GM12878 (cell line): Measurements from ENCODE around the gene VWA8. TPM values are rescaled to one million over a fixed set of nuclear protein-coding genes. Genes with fewer than 3 reads are reported as not detected.

Source experiments
- ATAC-seq: fragments of 200-7000 bp; cut with Tn5 transposase; 3 replicates; pipeline ENCODE4 v1.9.1; 2020; ENCODE audit warnings: mild to moderate bottlenecking, moderate library complexity
- BruUV-seq: library from RNA; stranded (reverse); fragments of 400-500 nt; replicated peaks from 2 replicates; lab custom pipeline; 2021; lab: Mats Ljungman, UMichigan
- CTCF ChIA-PET: fragments of 300-600 bp; sonication (Branson Sonifier 250); formaldehyde crosslinking; extraction: SDS; loops from one replicate; lab custom pipeline; 2021; ENCODE audit warnings: inconsistent platforms; lab: Yijun Ruan, JAX
- POLR2A ChIA-PET: fragments of 350-600 bp; formaldehyde crosslinking; extraction: SDS; loops from one replicate; lab custom pipeline; 2021; ENCODE audit warnings: inconsistent platforms; lab: Charles Lee
- RAD21 ChIA-PET: fragments of 300-600 bp; sonication (Branson Sonifier 250); formaldehyde crosslinking; loops from one replicate; lab custom pipeline; 2023; ENCODE audit warnings: antibody characterized with exemption; ENCODE audit not compliant: unreplicated experiment; lab: Charles Lee
- SMC1A ChIA-PET: fragments of 300-600 bp; sonication (Branson Sonifier 250); formaldehyde crosslinking; loops from one replicate; lab custom pipeline; 2023; ENCODE audit not compliant: unreplicated experiment, uncharacterized antibody; lab: Charles Lee
- DNase-seq: peaks from one replicate; pipeline ENCODE4 v3.0.0-alpha.2; 2011; ENCODE audit warnings: low read depth, low spot score
- FAIRE-seq: peaks from 3 replicates; lab custom pipeline; 2011; peaks lifted over from hg19 to GRCh38; lab: Jason Lieb, UNC
- H2AFZ ChIP-seq: 2 replicates; pipeline ENCODE4 v1.6.0; 2011; ENCODE audit warnings: low read depth, low read length, control low read depth; ENCODE audit not compliant: control insufficient read depth
- H3K27ac ChIP-seq: 2 replicates; pipeline ENCODE4 v1.5.1; 2011; ENCODE audit warnings: control low read depth; ENCODE audit not compliant: control insufficient read depth, insufficient read depth
- H3K27me3 ChIP-seq, 2 experiments: replicated peaks in 1 of 2; 2 replicates each; pipeline versions ENCODE4 v1.6.0 to v1.6.1; 2011; ENCODE audit warnings: low read length in 1 of 2; ENCODE audit not compliant: control insufficient read depth in 2 of 2, insufficient read depth in 2 of 2
- H3K36me3 ChIP-seq, 2 experiments: 2 replicates each; pipeline ENCODE4 v1.5.1; 2011; ENCODE audit warnings: low read length in 1 of 2; ENCODE audit not compliant: control insufficient read depth in 2 of 2, insufficient read depth in 2 of 2
- H3K4me1 ChIP-seq: 2 replicates; pipeline ENCODE4 v1.6.1; 2011; ENCODE audit warnings: mild to moderate bottlenecking, low read length, moderate library complexity, mixed read lengths; ENCODE audit not compliant: control insufficient read depth, insufficient read depth
- H3K4me2 ChIP-seq: 2 replicates; pipeline ENCODE4 v1.6.0; 2011; ENCODE audit warnings: control low read depth; ENCODE audit not compliant: control insufficient read depth, insufficient read depth
- H3K4me3 ChIP-seq: fragments of 200-600 bp; sonication (generic); 2 replicates; pipeline ENCODE4 v1.5.1; 2016
- H3K79me2 ChIP-seq: 2 replicates; pipeline ENCODE4 v1.6.0; 2011; ENCODE audit warnings: low read length; ENCODE audit not compliant: control insufficient read depth, insufficient read depth
- H3K9ac ChIP-seq: 2 replicates; pipeline ENCODE4 v1.8.0; 2011; ENCODE audit warnings: low read length, control low read depth, mixed read lengths; ENCODE audit not compliant: control insufficient read depth, insufficient read depth
- H3K9me3 ChIP-seq: replicated peaks from 3 replicates; pipeline ENCODE4 v1.5.1; 2011; ENCODE audit warnings: mild to moderate bottlenecking, low read length; ENCODE audit not compliant: control insufficient read depth, insufficient read depth
- H4K20me1 ChIP-seq: 2 replicates; pipeline ENCODE4 v1.6.0; 2011; ENCODE audit not compliant: control insufficient read depth, insufficient read depth
- BHLHE40 ChIP-seq, 2 experiments: fragments of 450-650 bp in 1 of 2; IDR thresholded peaks; 2 replicates each; pipeline ENCODE4 v1.6.1; 2011 to 2017; ENCODE audit warnings: low read depth in 2 of 2, borderline replicate concordance in 1 of 2, improper control_type of control experiment in 1 of 2, low read length in 1 of 2, mild to moderate bottlenecking in 1 of 2
- CHD4 ChIP-seq: fragments of 200-600 bp; sonication (generic); IDR thresholded peaks from 2 replicates; pipeline ENCODE4 v1.6.1; 2016; ENCODE audit warnings: mild to moderate bottlenecking
- HDAC2 ChIP-seq: fragments of 200-600 bp; sonication (generic); IDR thresholded peaks from 2 replicates; pipeline ENCODE4 v1.6.1; 2017
- IKZF1 ChIP-seq: fragments of 450-650 bp; conservative IDR thresholded peaks from 2 replicates; pipeline ENCODE4 v1.6.1; 2017; ENCODE audit warnings: antibody characterized with exemption, mild to moderate bottlenecking
- MTA2 ChIP-seq: fragments of 450-650 bp; IDR thresholded peaks from 2 replicates; pipeline ENCODE4 v1.6.1; 2016; ENCODE audit warnings: low read depth, mild to moderate bottlenecking, moderate library complexity
- NR2F1 ChIP-seq: fragments of 450-650 bp; conservative IDR thresholded peaks from 2 replicates; pipeline ENCODE4 v1.6.1; 2017; ENCODE audit warnings: mild to moderate bottlenecking
- POU2F2 ChIP-seq: IDR thresholded peaks from 3 replicates; pipeline ENCODE4 v1.6.1; 2011; ENCODE audit warnings: low read depth, mild to moderate bottlenecking, low read length, borderline replicate concordance
- TARDBP ChIP-seq: IDR thresholded peaks from 2 replicates; pipeline ENCODE4 v1.6.1; 2016; ENCODE audit warnings: borderline replicate concordance
- YY1 ChIP-seq: IDR thresholded peaks from 2 replicates; pipeline ENCODE4 v1.6.1; 2011; ENCODE audit warnings: low read depth, mild to moderate bottlenecking, low read length
- ZNF24 ChIP-seq: fragments of 450-650 bp; IDR thresholded peaks from 2 replicates; pipeline ENCODE4 v1.6.1; 2017; ENCODE audit warnings: antibody characterized with exemption, mild to moderate bottlenecking
- WGBS: methylation state at CpG from one replicate; pipeline ENCODE4 v1.1.6; 2016; ENCODE audit warnings: low lambda C conversion rate; ENCODE audit not compliant: insufficient replicate concordance, insufficient coverage; ENCODE audit errors: missing lambda C conversion rate; 5-methylcytosine and 5-hydroxymethylcytosine counted together
- in situ Hi-C: fragments of 300-500 bp; cut with MboI; formaldehyde crosslinking; loops from 9 replicates; pipeline ENCODE4 v1.14.3; 2018; ENCODE audit warnings: mixed read lengths
- intact Hi-C: fragments of 100-400 bp; cut with micrococcal nuclease; formaldehyde crosslinking; loops from one replicate; pipeline ENCODE4 v1.14.2; 2022; ENCODE audit not compliant: unreplicated experiment
- polyA plus RNA-seq, 11 experiments: library from polyadenylated mRNA; depleted of rRNA in 4 of 11; unstranded in 6 of 11; stranded (reverse) in 5 of 11; fragments of >200 nt; fragmentation: Nextera tagmentation in 4 of 11; fragmentation: Illumina TruSeq in 1 of 11; extraction: Ambion mirVana in 4 of 11; extraction: Trizol in 1 of 11; gene quantifications; 1 replicate in 1 of 11; 2 replicates in 10 of 11; pipeline versions ENCODE4 v1.2.1 to v1.2.3, GENCODE V29; 2011 to 2016; ENCODE audit warnings: inconsistent platforms in 2 of 11, missing spikeins in 2 of 11, low read depth in 1 of 11
- total RNA-seq, 4 experiments: library from RNA; depleted of rRNA in 3 of 4; stranded (reverse); fragments of >200 nt in 3 of 4; fragmentation: Illumina TruSeq in 1 of 4; extraction: Trizol in 1 of 4; gene quantifications; 2 replicates each; pipeline versions ENCODE4 v1.2.1 to v1.2.3, GENCODE V29; 2013 to 2021

Gene VWA8
- total and polyA plus RNA-seq, 10 of the 15 experiments (the other 5 are each of a cell fraction or from before 2014, with no cell fraction given), result 3.0 to 21.8 (median 13.5) TPM

- H3K9me3 ChIP-seq, result no peaks in the 10 kb centered on the region
- no peaks in the 10 kb centered on the region for H4K20me1 ChIP-seq
- H3K9ac ChIP-seq, result no peak overlapping the region
- H3K27ac ChIP-seq, result no peak overlapping the region
- in situ Hi-C loops (no loop called here), intact Hi-C loops (no loop called here)
- SMC1A ChIA-PET, result interaction anchor here (1.3 kb wide), 1 partner anchor 13 kb away, joined by 5 read pairs; no protein-coding TSS in a partner anchor
- 96% methylated on average over 5 of the region's 5 CpGs for WGBS
- no peak overlapping the region for H3K4me3 ChIP-seq
- CTCF ChIA-PET, result no interaction called here
- BruUV-seq, result no TSS peak
- FAIRE-seq, result peak; percentile 35
- H3K4me2 ChIP-seq, result no peak overlapping the region
- RAD21 ChIA-PET, result no interaction called here
- DNase-seq, result no peak
- H3K4me1 ChIP-seq, result no peaks in the 10 kb centered on the region
- peaks cover 2 to 10% of the 10 kb centered on the region in 2 experiments; a peak in 3 of 4 replicates for H3K36me3 ChIP-seq
- POLR2A ChIA-PET, result no interaction called here
- no peak for TF ChIP-seq CHD4
- no peak for TF ChIP-seq YY1
- TF ChIP-seq MTA2, result no peak
- no peak for TF ChIP-seq POU2F2
- TF ChIP-seq IKZF1, result no peak
- TF ChIP-seq NR2F1, result no peak
- TF ChIP-seq BHLHE40 (IDR thresholded peaks at IDR 0.05; ENCODE audit: borderline replicate concordance in 1 of 2, low read depth in 2 of 2, low read length in 1 of 2), result no peak
- no peak for TF ChIP-seq ZNF24
- no peak for TF ChIP-seq HDAC2
- no peak for TF ChIP-seq TARDBP
- no peaks in the 10 kb centered on the region for H3K27me3 ChIP-seq
- ATAC-seq, result no peak
- no peaks in the 10 kb centered on the region for H3K79me2 ChIP-seq
- no peak overlapping the region for H2AFZ ChIP-seq
Measured at GRCh38 chr13:41608111-41608838, 352.6 kb downstream of the VWA8 start.
